Muscle of arm (tissue), 12 donors: ENCODE data around the gene ANAPC10. TPM values are rescaled to one million over a fixed set of nuclear protein-coding genes. Genes with fewer than 3 reads are reported as not detected.
"Not testable (repeated sequence)": the region's sequence is repeated elsewhere in the genome, so short reads cannot be mapped to it uniquely, and the experiment has no call there.

ENCODE experiments used
- DNase-seq: peaks from one replicate; pipeline ENCODE4 v3.0.0-alpha.2; 2013
- polyA plus RNA-seq, 12 donors: library from polyadenylated mRNA; unstranded; fragments of 120-200 nt; gene quantifications; one replicate each; pipeline ENCODE4 v1.2.1, GENCODE V29; 2013; ENCODE audit not compliant: insufficient read length in 12 of 12

Gene ANAPC10
- polyA plus RNA-seq, 12 donors, result 17.8 to 25.1 (median 20.2) TPM; not detected in 1

- DNase-seq, result no peak
Observed at GRCh38 chr4:145012841-145013240, 85.2 kb downstream of the ANAPC10 start.

- no peak for DNase-seq
Observed at GRCh38 chr4:145011636-145012035, 86.4 kb downstream of the ANAPC10 start.

DNA sequence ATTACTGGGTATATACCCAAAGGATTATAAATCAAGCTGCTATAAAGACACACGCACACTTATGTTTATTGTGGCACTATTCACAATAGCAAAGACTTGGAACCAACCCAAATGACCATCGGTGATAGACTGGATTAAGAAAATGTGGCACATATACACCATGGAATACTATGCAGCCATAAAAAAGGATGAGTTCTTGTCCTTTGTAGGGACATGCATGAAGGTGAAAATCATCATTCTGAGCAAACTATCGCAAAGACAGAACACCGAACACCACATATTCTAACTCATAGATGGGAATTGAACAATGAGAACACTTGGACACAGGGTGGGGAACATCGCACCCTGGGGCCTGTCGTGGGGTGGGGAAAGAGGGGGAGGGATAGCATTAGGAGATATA, 87.7 kb downstream of the ANAPC10 start:
- not testable (repeated sequence) for DNase-seq

DNA sequence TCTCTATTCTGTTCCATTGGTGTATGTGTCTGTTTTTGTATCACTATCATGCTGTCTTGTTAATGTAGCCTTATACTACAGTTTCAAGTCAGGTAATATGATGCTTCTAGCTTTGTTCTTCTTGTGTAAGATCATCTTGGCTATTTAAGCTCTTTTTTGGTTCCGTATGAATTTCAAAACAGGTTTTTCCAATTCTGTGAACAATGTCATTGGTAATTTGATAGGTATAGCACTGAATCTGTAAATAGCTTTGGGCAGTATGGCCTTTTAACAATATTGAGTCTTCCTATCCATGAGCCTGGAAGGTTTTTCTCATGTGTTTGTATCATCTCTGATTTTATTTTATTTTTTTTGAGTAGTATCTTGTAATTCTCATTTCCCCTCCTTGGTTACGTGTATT, 94.3 kb downstream of the ANAPC10 start:
- no peak for DNase-seq

DNA sequence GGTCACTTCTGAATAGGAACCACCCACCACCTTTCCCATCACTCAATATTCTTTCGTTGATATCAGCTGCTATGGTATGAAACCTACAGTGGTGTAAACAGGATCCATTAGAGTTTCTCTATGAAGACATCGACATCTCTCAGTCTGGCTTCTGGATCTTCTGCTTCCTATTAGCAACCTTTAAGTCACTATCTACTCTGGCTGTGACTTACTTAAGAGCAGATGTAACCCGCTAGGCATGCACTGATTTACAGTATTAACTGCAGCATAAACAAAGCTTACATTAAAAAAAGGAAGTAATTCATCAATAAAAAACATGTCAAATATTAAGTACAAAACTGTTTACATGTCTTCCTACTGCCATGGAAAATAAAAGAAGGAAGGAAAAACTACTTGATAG, 96.4 kb downstream of the ANAPC10 start:
- DNase-seq, result no peak

GRCh38 chr4:145000656-145001055, 97.3 kb downstream of the ANAPC10 start:
- not testable (repeated sequence) for DNase-seq

GRCh38 chr4:144989306-144989705, 108.7 kb downstream of the ANAPC10 start:
- no peak for DNase-seq

- DNase-seq, result no peak
Observed at GRCh38 chr4:144985531-144985930, 112.5 kb downstream of the ANAPC10 start.

- no peak for DNase-seq
Observed at GRCh38 chr4:144985014-144985413, 113.0 kb downstream of the ANAPC10 start.

- DNase-seq, result no peak
Observed at GRCh38 chr4:144984241-144984640, 113.8 kb downstream of the ANAPC10 start.

DNA sequence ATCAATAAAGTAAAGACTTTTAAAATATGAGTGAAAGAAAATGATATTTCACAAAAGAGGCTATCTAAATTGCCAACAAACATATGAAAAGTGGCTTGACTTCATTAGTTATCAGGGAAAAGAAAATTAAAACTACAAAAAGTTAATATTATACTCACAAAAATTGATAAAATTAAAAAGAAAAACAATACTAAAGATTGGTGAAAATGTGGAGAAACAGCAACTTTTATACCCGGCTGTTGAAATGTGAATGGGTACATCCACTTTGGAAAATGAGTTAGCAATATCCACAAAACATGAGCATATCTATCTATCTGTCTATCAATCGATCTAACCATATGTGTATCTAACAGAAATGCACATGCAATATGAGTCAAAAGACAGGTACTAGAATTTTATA, 122.3 kb downstream of the ANAPC10 start:
- no peak for DNase-seq

GRCh38 chr4:144970597-144970996, 127.4 kb downstream of the ANAPC10 start:
- DNase-seq, result no peak

- DNase-seq, result no peak
Observed at GRCh38 chr4:144969821-144970220, 128.2 kb downstream of the ANAPC10 start.

DNA sequence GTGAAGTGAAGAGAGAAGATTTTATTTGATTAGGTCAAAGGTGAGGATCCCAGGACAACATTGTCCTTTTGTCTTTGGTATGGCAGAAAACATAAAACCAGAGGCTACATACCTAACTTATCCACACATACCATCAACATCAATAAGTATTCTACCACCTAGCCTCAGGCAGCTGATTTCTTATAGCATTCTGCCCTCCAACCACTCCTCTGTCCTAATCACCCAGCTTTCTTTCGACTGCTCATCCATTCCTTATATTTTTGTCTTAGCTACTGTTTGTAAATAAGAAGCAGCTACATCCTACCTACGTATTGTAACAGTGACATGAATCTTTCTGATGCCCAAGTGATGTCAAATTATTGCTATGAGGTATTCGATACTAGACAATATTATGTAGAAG, 129.4 kb downstream of the ANAPC10 start:
- DNase-seq, result no peak

DNA sequence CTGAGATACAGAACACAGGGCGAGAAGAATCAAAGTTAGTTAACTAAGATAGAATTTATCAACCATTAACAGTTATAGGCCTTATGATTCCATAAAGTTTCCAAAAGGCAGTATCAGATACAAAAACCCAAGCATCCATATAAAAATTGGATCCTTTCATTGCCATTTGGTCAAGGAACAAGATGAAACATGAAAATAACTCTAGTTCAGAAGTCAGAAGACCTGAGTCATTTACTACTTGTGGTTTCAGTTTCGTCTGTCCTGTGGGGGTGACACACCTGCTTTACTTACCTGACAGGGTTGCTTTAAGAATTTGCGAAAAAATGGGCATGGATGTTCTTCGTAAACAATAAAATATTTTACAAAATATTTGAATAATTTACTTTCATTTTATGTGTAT, 130.8 kb downstream of the ANAPC10 start:
- no peak for DNase-seq

DNA sequence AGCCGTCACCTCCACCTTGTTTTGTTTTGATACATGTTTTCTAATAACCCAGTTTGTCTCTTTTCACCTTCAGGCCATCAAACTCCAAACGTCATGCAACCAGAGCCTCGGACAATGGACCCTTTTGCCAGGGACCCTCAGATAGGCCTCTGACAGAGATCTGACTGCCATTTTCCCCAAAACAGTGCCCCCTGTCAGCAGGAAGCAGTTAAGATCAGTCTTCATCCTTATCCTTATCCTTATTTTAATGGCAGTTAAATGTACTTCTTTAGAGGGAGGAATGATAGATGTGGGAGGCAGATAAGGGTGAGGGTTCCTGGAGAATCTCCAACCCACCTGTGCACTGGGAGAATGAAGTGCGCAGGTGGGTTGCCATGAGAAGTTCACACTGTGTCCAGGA, 135.7 kb downstream of the ANAPC10 start:
- DNase-seq, result no peak

DNA sequence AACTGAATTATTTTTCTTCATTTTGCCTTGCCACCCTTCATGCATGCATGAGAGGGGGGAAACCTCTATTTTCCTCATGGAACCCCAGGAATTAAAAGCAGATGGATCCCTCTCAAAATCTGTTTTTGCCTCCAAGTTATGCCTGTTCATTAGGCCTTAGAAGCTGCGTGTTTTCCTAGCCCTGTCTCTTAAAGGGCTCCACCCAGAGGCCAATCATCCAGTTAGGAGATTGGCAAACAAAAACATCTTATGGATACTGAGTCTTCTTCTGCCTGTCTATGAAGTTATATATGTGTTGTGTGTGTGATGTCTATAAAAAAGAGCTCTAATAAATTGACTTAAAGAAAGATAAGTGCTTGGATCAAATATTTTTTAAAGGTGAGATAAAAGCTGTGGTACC, 142.9 kb downstream of the ANAPC10 start:
- no peak for DNase-seq

GRCh38 chr4:144954230-144954629, 143.8 kb downstream of the ANAPC10 start:
- no peak for DNase-seq

GRCh38 chr4:144948421-144948820, 149.6 kb downstream of the ANAPC10 start:
- DNase-seq, result no peak

- DNase-seq, result no peak
Observed at GRCh38 chr4:144948009-144948408, 150.0 kb downstream of the ANAPC10 start.

Other genes with a start within 250 kb of the ANAPC10 start
- gene ABCE1, start 115 bp upstream of the ANAPC10 start, polyA plus RNA-seq, result 10 to 100 TPM in 11 of 12 donors, not detected in 1; 60.0 to 99.8 (median 67.2) TPM
- 100 to 1,000 TPM in 3 of 12 donors, 10 to 100 TPM in 8, not detected in 1; 46.5 to 104 (median 88.1) TPM for gene OTUD4, start 82.4 kb upstream of the ANAPC10 start, polyA plus RNA-seq